Measurements from ENCODE around the gene C1orf53.

DNA sequence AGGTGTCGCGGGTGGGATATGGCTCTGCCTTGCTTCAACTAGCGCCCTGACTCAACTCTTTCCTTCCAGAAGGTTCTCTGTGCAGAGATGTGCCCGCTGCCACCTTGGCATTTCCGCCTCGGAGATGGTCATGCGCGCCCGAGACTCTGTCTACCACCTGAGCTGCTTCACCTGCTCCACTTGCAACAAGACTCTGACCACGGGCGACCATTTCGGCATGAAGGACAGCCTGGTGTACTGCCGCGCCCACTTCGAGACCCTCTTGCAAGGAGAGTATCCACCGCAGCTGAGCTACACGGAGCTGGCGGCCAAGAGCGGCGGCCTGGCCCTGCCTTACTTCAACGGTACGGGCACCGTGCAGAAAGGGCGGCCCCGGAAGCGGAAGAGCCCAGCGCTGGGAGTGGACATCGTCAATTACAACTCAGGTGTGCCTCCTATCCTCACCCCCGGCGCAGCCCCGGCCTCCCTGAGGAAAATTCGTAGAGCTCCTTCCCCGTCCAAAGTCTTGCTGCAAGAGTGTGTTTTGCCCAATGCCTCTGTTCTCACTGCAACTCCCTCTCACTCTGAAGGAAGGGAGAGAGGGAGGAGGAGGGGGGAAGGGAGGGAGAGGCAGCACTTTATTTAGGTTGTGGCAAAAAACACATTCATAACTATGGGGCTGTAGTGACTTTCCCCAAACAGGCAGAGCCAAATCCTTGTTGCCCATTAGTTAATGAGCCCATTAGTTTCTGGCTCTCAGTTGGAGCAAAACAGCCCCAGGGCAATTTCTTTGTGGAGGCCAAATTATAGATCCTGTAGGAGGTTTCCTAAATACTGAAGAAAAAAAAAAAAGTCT is 19.0 kb downstream of the C1orf53 start:
- TF ChIP-seq, protein P1, sequence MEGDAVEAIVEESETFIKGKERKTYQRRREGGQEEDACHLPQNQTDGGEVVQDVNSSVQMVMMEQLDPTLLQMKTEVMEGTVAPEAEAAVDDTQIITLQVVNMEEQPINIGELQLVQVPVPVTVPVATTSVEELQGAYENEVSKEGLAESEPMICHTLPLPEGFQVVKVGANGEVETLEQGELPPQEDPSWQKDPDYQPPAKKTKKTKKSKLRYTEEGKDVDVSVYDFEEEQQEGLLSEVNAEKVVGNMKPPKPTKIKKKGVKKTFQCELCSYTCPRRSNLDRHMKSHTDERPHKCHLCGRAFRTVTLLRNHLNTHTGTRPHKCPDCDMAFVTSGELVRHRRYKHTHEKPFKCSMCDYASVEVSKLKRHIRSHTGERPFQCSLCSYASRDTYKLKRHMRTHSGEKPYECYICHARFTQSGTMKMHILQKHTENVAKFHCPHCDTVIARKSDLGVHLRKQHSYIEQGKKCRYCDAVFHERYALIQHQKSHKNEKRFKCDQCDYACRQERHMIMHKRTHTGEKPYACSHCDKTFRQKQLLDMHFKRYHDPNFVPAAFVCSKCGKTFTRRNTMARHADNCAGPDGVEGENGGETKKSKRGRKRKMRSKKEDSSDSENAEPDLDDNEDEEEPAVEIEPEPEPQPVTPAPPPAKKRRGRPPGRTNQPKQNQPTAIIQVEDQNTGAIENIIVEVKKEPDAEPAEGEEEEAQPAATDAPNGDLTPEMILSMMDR (conservative IDR thresholded peaks at IDR 0.05), result no peak
- no peak for TF ChIP-seq EZH2 (IDR thresholded peaks at IDR 0.05; ENCODE audit: low read depth)
